ENCODE measurements around the gene MTMR3.
A peak's percentile ranks its signal among the peaks of the same experiment; 100 is the strongest.

Gene MTMR3

DNA sequence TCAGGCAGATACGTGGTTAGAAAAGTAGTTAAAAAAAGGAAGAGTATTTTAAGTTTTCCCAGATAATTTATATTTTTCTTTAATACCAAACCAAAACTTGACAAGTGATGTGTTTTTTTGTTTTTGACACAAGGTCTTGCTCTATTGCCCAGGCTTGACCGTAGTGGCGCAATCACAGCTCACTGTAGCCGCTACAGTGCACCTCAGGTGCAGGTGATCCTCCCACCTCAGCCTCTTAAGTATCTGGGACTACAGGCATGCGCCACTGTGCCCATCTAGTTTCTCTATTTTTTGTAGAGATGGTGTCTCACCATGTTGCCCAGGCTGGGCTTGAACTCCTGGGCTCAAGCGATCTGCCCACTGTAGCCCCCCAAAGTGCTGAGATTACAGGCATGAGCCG is 92.5 kb downstream of the MTMR3 start:
- peaks cover 69% of the 10 kb centered on the region for H3K36me3 Mint-ChIP-seq (ENCODE audit: low read depth)
- H3K4me1 Mint-ChIP-seq (ENCODE audit: low read depth), result no peaks in the 10 kb centered on the region
- H3K9me3 Mint-ChIP-seq, result no peaks in the 10 kb centered on the region
- intact Hi-C loops (cut with micrococcal nuclease), result no loop called here
- H3K27me3 Mint-ChIP-seq, result no peaks in the 10 kb centered on the region
- no peak overlapping the region for H3K27ac Mint-ChIP-seq
- H3K4me3 Mint-ChIP-seq, result no peak overlapping the region

DNA sequence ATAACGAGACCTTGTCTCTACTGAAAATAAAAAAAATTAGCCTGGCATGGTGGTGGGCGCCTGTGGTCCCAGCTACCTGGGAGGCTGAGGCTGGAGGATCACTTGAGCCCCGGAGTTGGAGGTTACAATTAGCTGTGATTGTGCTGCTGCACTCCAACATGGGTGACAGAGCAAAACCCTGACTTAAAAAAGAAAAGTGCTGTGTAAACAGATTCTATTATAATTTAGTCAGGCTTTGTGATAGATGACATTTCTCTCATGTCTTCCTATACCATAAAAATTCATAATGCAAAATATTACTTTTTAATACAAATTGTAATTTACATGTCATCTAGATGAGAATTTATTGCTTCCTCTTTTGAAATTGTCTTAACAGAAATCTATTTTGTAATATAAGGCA is 94.1 kb downstream of the MTMR3 start:
- intact Hi-C loops (cut with micrococcal nuclease), result no loop called here
- Mint-ChIP-seq H3K9me3 (no peaks in the 10 kb centered on the region), H3K36me3 (ENCODE audit: low read depth) (peaks cover 71% of the 10 kb centered on the region), H3K4me3 (no peak overlapping the region), H3K4me1 (ENCODE audit: low read depth) (no peaks in the 10 kb centered on the region), H3K27ac (no peak overlapping the region), H3K27me3 (no peaks in the 10 kb centered on the region)

GRCh38 chr22:29979777-29980321 is 96.9 kb downstream of the MTMR3 start:
- Mint-ChIP-seq H3K27me3 (no peaks in the 10 kb centered on the region), H3K4me1 (ENCODE audit: low read depth) (no peaks in the 10 kb centered on the region), H3K9me3 (no peaks in the 10 kb centered on the region), H3K36me3 (ENCODE audit: low read depth) (peaks cover 68% of the 10 kb centered on the region), H3K27ac (no peak overlapping the region), H3K4me3 (no peak overlapping the region)
- intact Hi-C loops (cut with micrococcal nuclease), result no loop called here

- intact Hi-C loops (cut with micrococcal nuclease), result no loop called here
- Mint-ChIP-seq H3K9me3 (no peaks in the 10 kb centered on the region), H3K36me3 (ENCODE audit: low read depth) (peaks cover 82% of the 10 kb centered on the region), H3K27me3 (no peaks in the 10 kb centered on the region), H3K27ac (no peak overlapping the region), H3K4me3 (no peak overlapping the region), H3K4me1 (ENCODE audit: low read depth) (peaks cover 6% of the 10 kb centered on the region)
Measured at GRCh38 chr22:29983296-29983917, 100.4 kb downstream of the MTMR3 start.

GRCh38 chr22:29985912-29986311 is 102.9 kb downstream of the MTMR3 start:
- no peaks in the 10 kb centered on the region for H3K27me3 Mint-ChIP-seq
- H3K9me3 Mint-ChIP-seq, result no peaks in the 10 kb centered on the region
- peaks cover 11% of the 10 kb centered on the region for H3K4me1 Mint-ChIP-seq (ENCODE audit: low read depth)
- H3K27ac Mint-ChIP-seq, result peak overlapping the region; percentile 45
- peaks cover 73% of the 10 kb centered on the region for H3K36me3 Mint-ChIP-seq (ENCODE audit: low read depth)
- no peak overlapping the region for H3K4me3 Mint-ChIP-seq
- intact Hi-C loops (cut with micrococcal nuclease), result no loop called here

GRCh38 chr22:29987137-29987536 is 104.2 kb downstream of the MTMR3 start:
- peaks cover 73% of the 10 kb centered on the region for H3K36me3 Mint-ChIP-seq (ENCODE audit: low read depth)
- H3K27me3 Mint-ChIP-seq, result no peaks in the 10 kb centered on the region
- H3K9me3 Mint-ChIP-seq, result no peaks in the 10 kb centered on the region
- intact Hi-C loops (cut with micrococcal nuclease), result no loop called here
- peaks cover 11% of the 10 kb centered on the region for H3K4me1 Mint-ChIP-seq (ENCODE audit: low read depth)
- H3K4me3 Mint-ChIP-seq, result no peak overlapping the region
- H3K27ac Mint-ChIP-seq, result peak overlapping the region; percentile 45

- H3K4me1 Mint-ChIP-seq (ENCODE audit: low read depth), result peaks cover 11% of the 10 kb centered on the region
- peaks cover 78% of the 10 kb centered on the region for H3K36me3 Mint-ChIP-seq (ENCODE audit: low read depth)
- H3K27me3 Mint-ChIP-seq, result no peaks in the 10 kb centered on the region
- intact Hi-C loops (cut with micrococcal nuclease), result no loop called here
- no peaks in the 10 kb centered on the region for H3K9me3 Mint-ChIP-seq
- no peak overlapping the region for H3K27ac Mint-ChIP-seq
- no peak overlapping the region for H3K4me3 Mint-ChIP-seq
Measured at GRCh38 chr22:29988719-29989118, 105.7 kb downstream of the MTMR3 start.

DNA sequence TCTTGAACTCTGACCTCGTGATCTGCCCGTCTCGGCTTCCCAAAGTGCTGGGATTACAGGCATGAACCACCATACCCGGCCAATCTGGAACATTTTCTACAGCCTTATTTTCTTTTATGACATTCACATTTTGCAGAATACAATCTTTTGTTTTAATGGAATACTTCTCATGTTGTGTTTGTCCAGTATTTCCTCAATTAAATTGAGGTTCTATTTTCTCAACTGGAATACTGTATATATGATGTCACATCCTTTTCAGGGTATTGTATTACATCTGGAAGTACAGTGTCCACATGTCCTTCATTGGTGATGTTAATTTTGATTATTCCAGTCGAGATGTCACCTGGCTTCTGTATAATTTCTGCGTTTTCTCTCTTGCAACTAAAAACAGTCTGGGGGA is 106.5 kb downstream of the MTMR3 start:
- Mint-ChIP-seq H3K4me1 (ENCODE audit: low read depth) (peaks cover 11% of the 10 kb centered on the region), H3K27me3 (no peaks in the 10 kb centered on the region), H3K27ac (no peak overlapping the region), H3K4me3 (no peak overlapping the region), H3K9me3 (no peaks in the 10 kb centered on the region), H3K36me3 (ENCODE audit: low read depth) (peaks cover 78% of the 10 kb centered on the region)
- intact Hi-C loops (cut with micrococcal nuclease), result no loop called here

- Mint-ChIP-seq H3K36me3 (ENCODE audit: low read depth) (peaks cover 75% of the 10 kb centered on the region), H3K4me3 (no peak overlapping the region), H3K27me3 (no peaks in the 10 kb centered on the region), H3K27ac (no peak overlapping the region), H3K9me3 (no peaks in the 10 kb centered on the region), H3K4me1 (ENCODE audit: low read depth) (peaks cover 13% of the 10 kb centered on the region)
- intact Hi-C loops (cut with micrococcal nuclease), result no loop called here
Measured at GRCh38 chr22:29992341-29993275, 109.6 kb downstream of the MTMR3 start.

- no peaks in the 10 kb centered on the region for H3K9me3 Mint-ChIP-seq
- no peak overlapping the region for H3K27ac Mint-ChIP-seq
- peaks cover 9% of the 10 kb centered on the region for H3K4me1 Mint-ChIP-seq (ENCODE audit: low read depth)
- intact Hi-C loops (cut with micrococcal nuclease), result no loop called here
- H3K27me3 Mint-ChIP-seq, result no peaks in the 10 kb centered on the region
- H3K36me3 Mint-ChIP-seq (ENCODE audit: low read depth), result peaks cover 83% of the 10 kb centered on the region
- no peak overlapping the region for H3K4me3 Mint-ChIP-seq
Measured at GRCh38 chr22:29994027-29994715, 111.2 kb downstream of the MTMR3 start.

DNA sequence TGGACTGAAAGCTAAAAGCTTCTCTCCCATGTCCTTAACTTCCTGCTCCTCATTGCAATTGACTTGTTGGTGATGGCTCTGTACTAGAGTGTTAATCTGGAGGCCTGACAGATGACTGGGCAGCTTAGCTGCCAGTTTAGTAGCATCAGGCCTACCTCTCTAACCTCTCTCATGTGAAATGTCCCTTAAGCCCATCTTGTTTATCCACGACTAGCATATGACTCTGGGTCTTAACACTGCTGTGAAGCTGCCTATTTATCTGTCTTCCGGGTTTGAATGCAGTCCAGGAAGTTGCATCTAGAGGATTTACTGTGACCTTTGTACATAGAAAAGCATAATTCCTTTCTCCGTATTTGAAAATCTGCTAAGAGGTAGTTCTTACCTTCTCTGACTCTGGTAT is 112.0 kb downstream of the MTMR3 start:
- Mint-ChIP-seq H3K4me1 (ENCODE audit: low read depth) (peaks cover 8% of the 10 kb centered on the region), H3K9me3 (no peaks in the 10 kb centered on the region), H3K4me3 (no peak overlapping the region), H3K27me3 (no peaks in the 10 kb centered on the region), H3K27ac (no peak overlapping the region), H3K36me3 (ENCODE audit: low read depth) (peaks cover 83% of the 10 kb centered on the region)
- intact Hi-C loops (cut with micrococcal nuclease), result no loop called here

GRCh38 chr22:29997107-29997506 is 114.1 kb downstream of the MTMR3 start:
- Mint-ChIP-seq H3K36me3 (ENCODE audit: low read depth) (peaks cover 90% of the 10 kb centered on the region), H3K4me3 (no peak overlapping the region), H3K27me3 (no peaks in the 10 kb centered on the region), H3K9me3 (no peaks in the 10 kb centered on the region), H3K4me1 (ENCODE audit: low read depth) (peaks cover 8% of the 10 kb centered on the region), H3K27ac (no peak overlapping the region)
- intact Hi-C loops (cut with micrococcal nuclease), result no loop called here

DNA sequence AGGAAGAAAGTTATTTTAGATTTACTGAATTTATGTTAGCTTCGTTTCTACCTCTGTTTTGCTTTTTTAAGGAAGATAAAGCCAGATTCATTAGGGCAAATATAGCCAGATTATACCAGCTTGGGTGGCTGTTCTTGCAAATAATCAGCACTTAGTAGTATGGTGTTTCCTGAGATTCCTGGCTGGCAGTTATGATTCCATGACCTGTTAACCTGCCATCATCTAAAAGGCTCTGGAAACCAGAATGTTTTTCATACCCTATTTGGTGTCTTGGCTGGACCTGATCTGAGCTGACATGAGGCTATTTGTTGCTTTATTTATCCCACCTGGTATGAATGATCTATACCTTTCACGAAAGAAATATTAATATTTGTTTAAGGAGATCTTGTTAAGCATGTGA is 114.5 kb downstream of the MTMR3 start:
- H3K27ac Mint-ChIP-seq, result no peak overlapping the region
- no peaks in the 10 kb centered on the region for H3K9me3 Mint-ChIP-seq
- H3K27me3 Mint-ChIP-seq, result no peaks in the 10 kb centered on the region
- intact Hi-C loops (cut with micrococcal nuclease), result no loop called here
- peaks cover 90% of the 10 kb centered on the region for H3K36me3 Mint-ChIP-seq (ENCODE audit: low read depth)
- H3K4me3 Mint-ChIP-seq, result no peak overlapping the region
- H3K4me1 Mint-ChIP-seq (ENCODE audit: low read depth), result peaks cover 9% of the 10 kb centered on the region
